SW480 (cell line): ENCODE measurements around the gene CLDN18.

Experiments
- DNase-seq: peaks from one replicate; pipeline ENCODE4 v3.0.0-alpha.2; 2016; ENCODE audit warnings: low spot score

The CLDN18 gene

DNA sequence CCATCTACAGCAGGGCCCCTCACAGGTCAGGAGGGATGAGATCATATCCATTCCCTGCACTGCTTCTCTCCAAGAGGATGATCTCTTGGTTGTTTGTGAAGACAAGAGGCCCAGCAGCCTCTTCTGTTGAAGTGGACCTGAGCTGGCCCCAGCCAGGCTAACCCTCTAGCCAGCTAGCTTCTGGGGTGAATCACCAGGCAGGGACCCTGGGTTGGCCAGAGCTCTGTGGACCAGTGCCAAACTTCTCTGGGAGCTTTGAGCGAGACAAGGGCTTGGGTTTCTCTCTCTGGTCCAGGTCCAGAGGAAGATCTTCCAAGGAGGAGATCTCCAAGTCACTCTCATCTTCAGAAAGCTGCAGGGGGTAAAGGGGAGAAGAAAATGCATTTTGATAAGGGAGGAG, 52.7 kb downstream of the CLDN18 start:
- no peak for DNase-seq

DNA sequence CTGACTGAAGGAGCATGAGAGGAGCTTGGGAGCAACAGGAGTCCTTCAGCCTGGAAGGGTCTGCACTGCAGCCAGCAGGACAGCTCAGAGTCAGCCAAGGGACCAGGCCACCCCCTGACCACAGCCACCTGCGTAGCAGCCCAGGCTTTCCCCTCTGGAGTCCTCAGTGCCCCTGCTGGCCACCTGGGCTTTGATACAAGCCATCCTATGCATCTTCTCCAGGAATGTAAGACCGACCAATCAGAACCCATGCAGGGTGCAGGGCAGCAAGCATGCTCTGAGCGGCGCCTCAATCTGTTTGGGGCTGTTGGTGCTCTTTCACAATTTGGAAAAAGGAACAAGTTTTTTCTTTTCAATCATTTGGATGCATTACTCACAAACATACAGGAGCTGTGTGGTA, 53.5 kb downstream of the CLDN18 start:
- no peak for DNase-seq

GRCh38 chr3:138065949-138066348, 56.0 kb downstream of the CLDN18 start:
- no peak for DNase-seq

DNA sequence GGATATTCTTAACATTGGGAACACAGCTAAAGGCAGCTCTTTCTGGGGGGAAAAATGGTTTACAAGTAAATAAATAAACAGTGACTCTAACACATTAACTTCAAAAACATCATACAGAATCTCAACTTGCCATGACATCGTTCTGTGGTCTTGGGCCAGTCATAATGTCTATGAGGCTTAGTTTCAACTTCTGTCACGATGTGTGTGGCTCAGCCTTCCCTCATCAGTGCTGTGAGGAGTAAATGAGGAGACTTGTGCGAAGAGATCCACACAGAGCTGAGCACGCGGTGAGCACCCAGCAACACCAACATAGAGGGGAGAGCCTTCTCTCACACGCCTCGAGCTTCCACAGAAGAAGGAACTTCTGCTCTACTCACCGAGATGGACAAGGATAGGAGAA, 56.4 kb downstream of the CLDN18 start:
- no peak for DNase-seq

GRCh38 chr3:138066972-138067371, 57.0 kb downstream of the CLDN18 start:
- DNase-seq = peak; percentile 26

DNA sequence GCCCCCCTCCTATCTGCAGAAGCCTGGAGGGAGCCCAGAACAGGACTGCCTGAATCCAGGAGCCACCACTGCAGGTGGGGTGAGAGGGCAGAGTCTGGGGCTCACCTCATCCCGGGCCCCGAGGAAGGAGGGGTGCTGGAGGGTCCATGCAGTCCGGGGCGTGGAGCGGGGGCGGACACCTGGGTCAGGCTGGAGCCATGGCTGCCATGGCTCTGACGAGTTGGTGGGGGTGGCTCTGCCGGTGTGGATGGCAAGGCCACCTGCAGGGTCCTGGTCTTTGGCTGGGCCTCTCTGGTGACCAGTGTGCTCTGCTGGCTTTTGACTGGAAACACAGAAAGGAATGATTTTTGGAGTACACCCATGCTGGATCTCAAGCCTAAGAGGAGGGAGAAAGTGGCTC, 58.1 kb downstream of the CLDN18 start:
- no peak for DNase-seq

DNA sequence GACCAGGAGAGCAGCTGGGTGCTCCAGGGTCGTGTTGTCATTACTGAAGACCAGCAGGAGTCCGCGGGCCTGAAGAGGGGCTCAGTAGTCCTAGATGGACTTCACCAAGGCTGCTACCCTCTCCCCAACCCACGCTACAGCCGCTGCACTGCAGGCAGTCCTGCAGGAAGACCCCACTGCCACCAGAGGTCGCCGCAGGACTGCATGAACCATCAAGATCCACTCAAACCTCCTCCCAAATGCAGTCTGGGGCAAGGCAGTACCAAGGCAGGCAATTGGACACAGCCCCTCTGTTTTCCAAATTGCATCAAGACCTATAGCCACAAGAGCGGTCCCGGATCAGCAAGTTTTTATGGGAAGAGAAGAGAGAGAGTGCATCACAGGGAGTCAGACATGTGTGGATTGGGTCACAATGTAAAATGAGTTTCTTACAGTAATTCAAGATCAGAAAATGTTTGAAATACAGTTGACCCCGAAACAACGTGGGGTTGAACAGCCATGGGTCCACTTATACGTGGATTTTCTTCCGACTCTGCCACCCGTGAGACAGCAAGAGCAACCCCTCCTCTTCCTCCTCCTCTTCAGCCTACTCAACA, 58.7 kb downstream of the CLDN18 start:
- peak; percentile 75 for DNase-seq

- no peak for DNase-seq
Observed at GRCh38 chr3:138070006-138070405, 60.0 kb downstream of the CLDN18 start.

GRCh38 chr3:138072796-138073195, 62.8 kb downstream of the CLDN18 start:
- no peak for DNase-seq

- DNase-seq = no peak
Observed at GRCh38 chr3:138078096-138078495, 68.1 kb downstream of the CLDN18 start.

DNA sequence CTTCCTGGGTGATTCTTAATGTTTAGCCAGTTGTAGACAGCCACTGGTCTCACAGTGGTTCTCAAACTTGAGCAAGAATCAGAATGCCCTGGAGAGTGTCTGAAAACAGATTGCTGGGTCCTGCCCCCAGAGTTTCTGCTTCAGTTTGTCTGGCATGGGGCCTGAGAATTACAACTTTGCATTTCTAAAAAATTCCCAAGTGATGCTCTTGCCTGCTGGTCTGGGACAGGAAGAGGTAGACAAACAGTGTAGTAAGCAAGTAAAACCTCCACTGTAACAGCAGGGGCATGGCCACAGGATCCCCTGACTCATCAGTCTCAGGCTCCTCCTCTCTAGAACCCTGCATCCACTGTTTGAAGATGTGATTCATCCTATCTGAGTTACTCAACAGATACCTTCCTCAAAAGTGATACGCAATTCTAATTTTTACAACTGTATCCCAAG, 69.0 kb downstream of the CLDN18 start:
- DNase-seq = peak; percentile 22

DNA sequence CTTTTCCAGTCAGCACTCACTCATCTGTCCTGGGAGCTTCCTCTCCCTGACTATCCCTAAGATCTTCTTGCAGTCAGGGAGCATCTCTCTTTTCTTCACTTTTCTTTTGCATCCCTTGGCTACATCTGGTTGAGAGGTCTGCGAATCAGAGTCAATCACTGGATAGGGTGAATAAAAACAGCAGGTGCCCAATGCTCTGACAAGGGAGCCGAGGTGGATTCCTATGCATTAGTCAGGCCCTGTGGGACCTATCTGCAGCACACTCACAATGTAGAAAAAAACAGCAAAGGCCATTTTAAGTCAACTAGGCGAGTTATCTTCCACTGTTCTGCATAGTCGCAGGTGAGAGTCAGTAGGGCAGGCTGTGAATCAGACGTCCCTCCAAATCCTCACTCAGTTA, 69.9 kb downstream of the CLDN18 start:
- no peak for DNase-seq

DNA sequence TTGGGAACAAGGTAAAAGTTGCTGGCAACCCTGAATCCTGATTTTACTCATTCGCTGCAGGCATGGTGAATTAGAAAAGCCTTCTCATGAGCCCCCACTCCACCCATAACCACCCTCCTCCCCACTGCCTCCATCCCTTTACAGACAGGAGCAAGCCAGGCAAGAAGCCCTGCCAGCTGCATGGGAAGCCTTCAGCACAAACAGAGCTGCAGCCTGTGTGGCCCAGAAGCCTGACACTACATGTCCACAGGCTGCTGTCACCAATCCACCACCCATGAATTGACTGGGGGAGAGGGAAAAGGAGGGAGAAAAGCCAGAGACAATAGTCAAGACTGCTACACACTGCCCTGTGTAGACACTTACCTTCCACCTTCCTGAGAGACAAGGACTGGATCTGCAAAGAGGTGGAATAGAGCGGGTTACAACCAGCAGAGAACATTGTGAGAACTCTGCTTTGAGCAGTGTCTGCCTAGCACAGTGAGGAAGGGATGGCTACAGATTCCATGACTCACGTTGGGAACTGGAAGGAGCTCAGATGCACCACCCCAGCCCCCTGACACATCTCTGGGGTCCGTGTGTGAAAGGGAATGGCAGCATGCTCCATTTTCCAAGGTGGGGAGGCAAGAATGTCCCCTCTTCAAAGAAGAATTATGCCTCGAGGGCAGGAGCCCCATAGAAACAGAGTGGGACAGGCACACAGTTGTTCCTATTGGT, 71.6 kb downstream of the CLDN18 start:
- DNase-seq = no peak

- DNase-seq = peak; percentile 90
Observed at GRCh38 chr3:138082085-138082991, 72.4 kb downstream of the CLDN18 start.

- DNase-seq = no peak
Observed at GRCh38 chr3:138082992-138083386, 73.0 kb downstream of the CLDN18 start.
